ENCODE results near the gene TMEM86B. TPM values are rescaled to one million over a fixed set of nuclear protein-coding genes. Genes with fewer than 3 reads are reported as not detected.

The TMEM86B gene
- total and polyA plus RNA-seq, 2 experiments from 2014 or later, result 0.46 to 2.4 TPM

- Histone ChIP-seq H3K9ac (no peak overlapping the region), H3K27ac (no peak overlapping the region), H3K4me2 (ENCODE audit: unreplicated experiment) (no peak overlapping the region), H3K9me2 (ENCODE audit: insufficient read depth) (no peaks in the 10 kb centered on the region), H4K20me1 (ENCODE audit: insufficient read depth) (no peaks in the 10 kb centered on the region), H3K36me3 (ENCODE audit: low read depth) (peaks cover 10% of the 10 kb centered on the region; the same call in 1 of the 2 replicates), H3K9me3 (ENCODE audit: low read depth) (no peaks in the 10 kb centered on the region), H3K4me3 (no peak overlapping the region), H2AFZ (no peak overlapping the region), H3F3A (ENCODE audit: insufficient read depth) (no peaks in the 10 kb centered on the region), H3K79me2 (ENCODE audit: insufficient read depth) (no peaks in the 10 kb centered on the region; the same call in 1 of the 2 replicates), H3K27me3 (replicated peaks; ENCODE audit: insufficient read depth) (no peaks in the 10 kb centered on the region), H3K4me1 (ENCODE audit: insufficient read depth) (no peaks in the 10 kb centered on the region)
- no peak for DNase-seq
- no peak for TF ChIP-seq EZH2 (IDR thresholded peaks at IDR 0.05; ENCODE audit: insufficient read depth, poor library complexity, severe bottlenecking)
- TF ChIP-seq EZH2phosphoT487 (IDR thresholded peaks at IDR 0.05; ENCODE audit: insufficient read depth, low read depth), result no peak
- in situ Hi-C loops (cut with MboI), result no loop called here
- 82 to 91% methylated on average over 4 to 13 of the region's 13 CpGs for WGBS, 2 experiments (ENCODE audit: low coverage in 1 of 2, low lambda C conversion rate in 2 of 2, missing lambda C conversion rate in 2 of 2)
These were observed 1.8 kb upstream of the TMEM86B start for GRCh38 chr19:55230329-55230728.

GRCh38 chr19:55229789-55230182 lies 1.2 kb upstream of the TMEM86B start:
- TF ChIP-seq EZH2phosphoT487 (IDR thresholded peaks at IDR 0.05; ENCODE audit: insufficient read depth, low read depth) (no peak), EZH2 (IDR thresholded peaks at IDR 0.05; ENCODE audit: insufficient read depth, poor library complexity, severe bottlenecking) (no peak)
- H3K9me3 ChIP-seq (ENCODE audit: low read depth), result no peaks in the 10 kb centered on the region
- no peak for DNase-seq
- WGBS, 2 experiments (ENCODE audit: low coverage in 1 of 2, low lambda C conversion rate in 2 of 2, missing lambda C conversion rate in 2 of 2), result 92 to 93% methylated on average over 15 to 17 of the region's 17 CpGs
- no peak overlapping the region for H3K4me3 ChIP-seq
- no peaks in the 10 kb centered on the region for H3K4me1 ChIP-seq (ENCODE audit: insufficient read depth)
- H3K4me2 ChIP-seq (ENCODE audit: unreplicated experiment), result no peak overlapping the region
- in situ Hi-C loops (cut with MboI), result no loop called here
- no peaks in the 10 kb centered on the region for H3F3A ChIP-seq (ENCODE audit: insufficient read depth)
- no peak overlapping the region for H3K9ac ChIP-seq
- no peaks in the 10 kb centered on the region; the same call in 1 of the 2 replicates for H3K79me2 ChIP-seq (ENCODE audit: insufficient read depth)
- no peaks in the 10 kb centered on the region for H3K27me3 ChIP-seq (replicated peaks; ENCODE audit: insufficient read depth)
- no peaks in the 10 kb centered on the region for H4K20me1 ChIP-seq (ENCODE audit: insufficient read depth)
- H3K27ac ChIP-seq, result no peak overlapping the region
- H2AFZ ChIP-seq, result no peak overlapping the region
- peaks cover 10% of the 10 kb centered on the region; the same call in 1 of the 2 replicates for H3K36me3 ChIP-seq (ENCODE audit: low read depth)
- H3K9me2 ChIP-seq (ENCODE audit: insufficient read depth), result no peaks in the 10 kb centered on the region

GRCh38 chr19:55229145-55229788 lies 704 bp upstream of the TMEM86B start:
- Histone ChIP-seq H3K4me1 (ENCODE audit: insufficient read depth) (no peaks in the 10 kb centered on the region), H3K4me2 (ENCODE audit: unreplicated experiment) (no peak overlapping the region), H3F3A (ENCODE audit: insufficient read depth) (no peaks in the 10 kb centered on the region), H3K27me3 (replicated peaks; ENCODE audit: insufficient read depth) (no peaks in the 10 kb centered on the region), H3K27ac (no peak overlapping the region), H3K4me3 (no peak overlapping the region), H3K36me3 (ENCODE audit: low read depth) (peaks cover 10% of the 10 kb centered on the region; the same call in 1 of the 2 replicates), H3K9me2 (ENCODE audit: insufficient read depth) (no peaks in the 10 kb centered on the region), H3K79me2 (ENCODE audit: insufficient read depth) (no peaks in the 10 kb centered on the region; the same call in 1 of the 2 replicates), H2AFZ (no peak overlapping the region), H3K9ac (no peak overlapping the region), H3K9me3 (ENCODE audit: low read depth) (no peaks in the 10 kb centered on the region), H4K20me1 (ENCODE audit: insufficient read depth) (no peaks in the 10 kb centered on the region)
- in situ Hi-C loops (cut with MboI), result no loop called here
- no peak for TF ChIP-seq EZH2 (IDR thresholded peaks at IDR 0.05; ENCODE audit: insufficient read depth, poor library complexity, severe bottlenecking)
- no peak for TF ChIP-seq EZH2phosphoT487 (IDR thresholded peaks at IDR 0.05; ENCODE audit: insufficient read depth, low read depth)
- WGBS, 2 experiments (ENCODE audit: low coverage in 1 of 2, low lambda C conversion rate in 2 of 2, missing lambda C conversion rate in 2 of 2), result 91 to 95% methylated on average over 18 of the region's 18 CpGs
- DNase-seq, result no peak

GRCh38 chr19:55228015-55228391 lies 560 bp downstream of the TMEM86B start:
- no peaks in the 10 kb centered on the region for H3K27me3 ChIP-seq (replicated peaks; ENCODE audit: insufficient read depth)
- no peak overlapping the region for H3K27ac ChIP-seq
- no peaks in the 10 kb centered on the region for H3K9me3 ChIP-seq (ENCODE audit: low read depth)
- no peak overlapping the region for H3K4me3 ChIP-seq
- TF ChIP-seq EZH2phosphoT487 (IDR thresholded peaks at IDR 0.05; ENCODE audit: insufficient read depth, low read depth) (no peak), EZH2 (IDR thresholded peaks at IDR 0.05; ENCODE audit: insufficient read depth, poor library complexity, severe bottlenecking) (no peak)
- no peak overlapping the region for H3K4me2 ChIP-seq (ENCODE audit: unreplicated experiment)
- H3F3A ChIP-seq (ENCODE audit: insufficient read depth), result no peaks in the 10 kb centered on the region
- no peak overlapping the region for H2AFZ ChIP-seq
- H3K36me3 ChIP-seq (ENCODE audit: low read depth), result 0 out of 2 replicates have a peak, but pooled peaks cover 2% of the 10 kb centered on the region
- no peaks in the 10 kb centered on the region; the same call in 1 of the 2 replicates for H3K79me2 ChIP-seq (ENCODE audit: insufficient read depth)
- no peaks in the 10 kb centered on the region for H3K4me1 ChIP-seq (ENCODE audit: insufficient read depth)
- no peaks in the 10 kb centered on the region for H4K20me1 ChIP-seq (ENCODE audit: insufficient read depth)
- in situ Hi-C loops (cut with MboI), result no loop called here
- WGBS, 2 experiments (ENCODE audit: low coverage in 1 of 2, low lambda C conversion rate in 2 of 2, missing lambda C conversion rate in 2 of 2), result 70 to 73% methylated on average over 17 of the region's 17 CpGs
- H3K9ac ChIP-seq, result no peak overlapping the region
- DNase-seq, result no peak
- no peaks in the 10 kb centered on the region for H3K9me2 ChIP-seq (ENCODE audit: insufficient read depth)
